ENCODE measurements around the gene PRKCA.

- TF ChIP-seq POLR2A (IDR thresholded peaks at IDR 0.05) (no peak), CTCF (IDR thresholded peaks at IDR 0.05) (no peak)
These were observed 431.3 kb downstream of the PRKCA start for GRCh38 chr17:66733759-66734158.

Data from uterus (tissue), 2 donors.